Measurements from ENCODE around the gene SHISAL1.

Gene SHISAL1

GRCh38 chr22:44312766-44313165, at the start of gene SHISAL1:
Gene SHISAL1, minus strand, starts transcription at chr22:44312951. Its CDS starts 12,006 bp downstream, at chr22:44300945.
- FAIRE-seq, result no peak

GRCh38 chr22:44361391-44362126, 48.8 kb upstream of the SHISAL1 start:
- FAIRE-seq, result no peak

- no peak for FAIRE-seq
Measured at GRCh38 chr22:44360668-44361381, 48.1 kb upstream of the SHISAL1 start.

- no peak for FAIRE-seq
Measured at GRCh38 chr22:44360306-44360667, 47.5 kb upstream of the SHISAL1 start.

- FAIRE-seq, result no peak
Measured at GRCh38 chr22:44359496-44360110, 46.9 kb upstream of the SHISAL1 start.

DNA sequence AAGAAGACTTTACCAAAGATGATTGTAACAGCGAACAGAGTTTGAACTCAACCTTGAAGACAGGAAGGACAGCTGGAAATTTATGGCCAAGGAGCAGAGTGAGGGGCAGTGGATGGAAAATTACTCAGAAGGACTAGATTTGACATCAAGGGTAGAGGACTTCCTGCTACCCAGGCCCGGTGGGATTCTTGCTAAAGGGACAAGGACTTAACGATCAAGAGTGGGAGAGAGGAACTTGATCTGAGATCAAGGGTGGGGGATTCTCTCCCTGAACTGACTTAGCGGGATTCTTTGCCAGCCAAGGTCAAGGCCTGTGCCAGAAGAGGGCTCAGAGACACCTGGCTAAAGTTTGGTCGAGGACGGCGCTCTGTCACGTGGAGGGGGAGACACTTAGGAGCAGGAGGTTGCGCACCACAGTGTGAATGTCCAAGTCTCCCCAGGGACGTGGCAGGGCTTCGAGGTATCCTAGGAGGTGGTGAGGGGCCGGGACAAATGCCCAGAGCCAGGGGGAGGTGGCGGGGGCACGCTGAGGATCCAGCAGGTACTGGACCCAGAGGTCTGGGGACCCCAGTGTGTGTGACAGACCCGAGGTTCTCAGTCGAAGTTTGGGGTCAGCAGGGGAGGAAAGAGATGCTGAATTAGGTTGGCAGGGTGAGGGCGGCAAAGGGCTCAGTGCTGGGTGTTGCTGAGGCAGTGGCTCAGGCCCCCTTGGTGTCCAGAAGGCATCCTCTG, 46.1 kb upstream of the SHISAL1 start:
- FAIRE-seq, result no peak

GRCh38 chr22:44357966-44358465, 45.3 kb upstream of the SHISAL1 start:
- no peak for FAIRE-seq

DNA sequence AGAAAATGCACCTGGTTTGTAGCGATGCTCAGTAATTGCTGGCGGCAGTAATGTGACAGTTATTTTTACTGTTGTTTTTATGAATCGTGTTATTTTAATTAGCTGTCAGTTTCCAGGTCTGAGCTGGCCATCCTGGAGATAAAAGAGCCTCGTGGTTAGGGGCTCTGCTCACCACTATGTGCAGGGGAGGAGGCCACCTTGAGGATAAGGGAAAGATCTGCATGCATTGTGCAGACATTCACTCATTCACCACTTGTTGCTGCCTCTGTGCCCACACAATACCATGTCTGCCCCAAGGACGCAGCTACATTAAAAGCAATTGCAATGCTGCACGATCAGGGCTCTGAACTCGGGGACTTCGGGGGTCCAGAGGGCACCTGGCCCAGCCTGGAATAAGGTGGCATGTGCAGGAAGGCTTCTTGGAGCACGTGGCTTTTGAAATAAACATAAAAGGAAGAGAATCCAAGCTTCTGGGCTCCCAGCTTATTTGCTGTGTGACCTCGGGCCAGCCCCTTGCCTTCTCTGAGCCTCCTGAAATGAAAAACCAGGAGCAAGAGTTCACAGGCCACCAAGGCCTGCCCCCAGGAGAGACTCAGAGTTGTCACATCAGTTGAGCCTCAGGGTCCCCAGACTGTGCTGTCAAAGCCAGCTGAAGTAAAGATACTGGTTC, 44.7 kb upstream of the SHISAL1 start:
- FAIRE-seq, result no peak

DNA sequence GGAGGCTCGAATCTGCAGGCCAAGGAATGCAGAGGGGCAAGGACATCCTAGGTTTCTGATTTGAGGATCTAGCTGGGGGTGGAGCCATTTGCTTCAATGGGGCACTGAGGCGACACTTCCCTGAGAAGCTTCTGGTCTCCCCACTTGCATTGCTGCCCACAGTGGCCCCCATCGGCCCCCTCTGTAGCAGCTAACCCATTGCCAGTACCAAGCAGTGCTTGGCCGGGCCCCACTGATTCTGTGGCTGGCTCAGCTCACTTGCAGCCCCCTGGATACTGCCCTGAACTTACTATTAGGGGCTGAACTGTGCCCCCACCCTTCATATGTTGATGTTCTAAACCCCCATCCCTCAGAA, 42.9 kb upstream of the SHISAL1 start:
- no peak for FAIRE-seq

- no peak for FAIRE-seq
Measured at GRCh38 chr22:44354288-44354687, 41.5 kb upstream of the SHISAL1 start.

- no peak for FAIRE-seq
Measured at GRCh38 chr22:44353041-44353440, 40.3 kb upstream of the SHISAL1 start.

DNA sequence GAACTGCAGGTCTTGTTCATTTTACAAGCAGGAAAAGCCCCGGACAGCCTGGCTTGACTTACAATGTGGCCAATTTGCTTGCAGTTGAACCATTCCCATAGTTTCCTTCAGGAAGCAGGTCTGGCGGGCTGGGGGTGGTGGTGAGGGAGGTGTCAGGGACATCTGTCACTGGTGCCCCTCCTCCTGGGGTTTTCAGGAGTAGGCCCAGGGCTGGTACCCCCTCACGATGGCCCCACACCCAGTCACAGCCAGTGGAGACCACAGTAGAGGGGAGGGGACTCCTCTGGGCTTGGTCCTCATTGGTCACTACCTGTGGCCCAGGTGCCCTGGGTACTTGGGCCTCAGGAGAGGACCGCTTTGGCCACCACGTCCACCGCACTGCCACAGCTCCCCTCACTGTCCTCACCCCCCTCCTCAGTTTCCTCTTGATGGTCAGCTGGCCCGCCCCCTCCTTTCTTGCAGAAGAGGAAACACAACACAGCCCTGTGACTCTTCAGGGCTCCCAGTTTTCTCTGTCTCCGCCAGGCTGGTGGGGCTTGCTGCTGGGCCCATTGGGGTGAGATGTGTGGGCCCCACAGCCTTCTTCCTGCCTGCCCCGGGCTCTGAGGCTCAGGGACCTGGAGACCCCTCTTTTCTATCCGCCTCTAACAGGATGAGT, 39.8 kb upstream of the SHISAL1 start:
- FAIRE-seq, result no peak

DNA sequence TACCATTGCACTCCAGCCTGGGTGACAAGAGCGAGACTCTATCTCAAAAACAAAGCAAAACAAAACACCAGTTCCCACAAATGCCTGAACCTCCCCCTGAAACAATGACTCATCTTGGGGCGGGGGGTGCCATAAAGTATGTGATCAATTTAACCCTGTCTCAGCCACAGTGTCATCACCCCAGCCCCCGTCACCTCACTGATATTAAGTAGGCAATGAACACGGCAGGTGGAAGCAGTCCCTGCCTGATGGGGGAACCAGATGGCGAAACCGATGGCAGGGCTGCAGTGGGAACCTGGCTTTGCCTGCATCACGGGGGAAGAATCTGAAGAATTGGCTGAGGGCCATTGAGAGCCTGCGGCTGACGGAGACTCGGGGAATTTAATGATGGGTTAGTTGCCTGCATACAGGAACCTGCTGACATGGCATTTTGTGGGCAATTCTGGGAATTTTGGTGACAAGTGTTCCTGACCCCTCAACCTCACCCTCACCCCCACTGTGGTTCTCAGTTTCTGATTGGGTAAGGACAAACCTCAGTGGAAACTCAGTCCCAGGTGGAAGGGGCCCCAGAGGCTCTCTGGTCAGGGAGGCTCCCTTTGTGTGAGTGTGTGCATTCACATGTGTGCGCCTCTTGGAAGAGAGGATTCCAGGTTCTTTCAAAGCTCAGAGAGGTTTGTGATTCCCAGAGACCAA, 39.1 kb upstream of the SHISAL1 start:
- no peak for FAIRE-seq

DNA sequence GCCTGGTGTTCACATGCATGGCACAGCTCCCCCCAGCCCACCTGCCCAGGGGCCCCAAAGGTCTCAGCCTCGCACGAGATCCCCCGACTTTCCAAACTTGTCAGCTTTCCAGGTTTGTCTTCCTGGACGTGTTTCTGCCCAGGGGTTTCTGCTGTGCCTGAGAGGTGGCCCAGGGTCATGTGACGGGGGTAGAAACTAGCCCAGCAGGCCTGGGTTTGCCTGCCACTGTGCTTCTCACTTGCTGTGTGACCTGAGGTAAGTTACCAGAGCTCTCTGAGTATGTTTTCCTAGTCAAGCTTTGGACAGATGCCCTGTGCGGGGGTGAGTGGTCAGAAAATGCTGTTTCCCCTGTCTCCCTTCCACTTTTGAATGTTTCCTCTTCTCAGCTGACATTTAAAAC, 38.3 kb upstream of the SHISAL1 start:
- no peak for FAIRE-seq

GRCh38 chr22:44349594-44349993, 36.8 kb upstream of the SHISAL1 start:
- FAIRE-seq, result no peak

GRCh38 chr22:44348971-44349560, 36.3 kb upstream of the SHISAL1 start:
- no peak for FAIRE-seq

- FAIRE-seq, result no peak
Measured at GRCh38 chr22:44347549-44347948, 34.8 kb upstream of the SHISAL1 start.

- FAIRE-seq, result peak; percentile 69
Measured at GRCh38 chr22:44347080-44347479, 34.3 kb upstream of the SHISAL1 start.

GRCh38 chr22:44345872-44346271, 33.1 kb upstream of the SHISAL1 start:
- no peak for FAIRE-seq

GRCh38 chr22:44344407-44344806, 31.7 kb upstream of the SHISAL1 start:
- no peak for FAIRE-seq

DNA sequence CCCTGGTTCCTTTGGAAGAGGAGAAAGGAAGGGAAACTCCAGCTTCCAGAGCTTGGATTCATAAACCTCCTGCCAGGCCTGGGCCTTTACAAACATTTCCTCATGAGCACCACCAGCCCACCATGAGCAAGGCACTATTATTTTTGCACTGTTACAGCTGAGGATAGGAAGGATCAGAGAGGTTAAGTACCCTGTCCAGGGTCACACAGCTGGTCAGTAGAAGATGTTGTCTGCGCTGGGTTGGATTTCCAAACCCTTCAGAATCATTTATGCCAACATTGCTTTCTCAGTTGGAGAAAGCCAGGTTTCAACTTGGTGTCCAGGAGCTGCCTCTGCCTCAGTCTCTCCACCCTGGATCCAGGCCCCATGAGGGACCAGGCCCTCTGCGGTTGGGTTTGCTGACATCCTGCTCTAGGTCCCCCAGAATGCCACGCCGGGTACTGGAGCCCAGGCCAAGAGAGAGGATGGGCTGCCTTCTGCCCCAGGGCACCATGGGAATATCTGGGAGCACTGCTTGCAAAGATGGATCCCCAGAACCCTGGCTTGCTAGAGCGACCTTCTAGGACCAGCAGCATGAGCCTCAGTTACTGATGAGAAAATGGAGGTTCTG, 29.7 kb upstream of the SHISAL1 start:
- no peak for FAIRE-seq
